Stomach (tissue), 4 donors: ENCODE measurements around the gene TGFBR2.

Source experiments
- POLR2AphosphoS5 ChIP-seq, 3 donors: sonication (generic); formaldehyde crosslinking; IDR thresholded peaks; one replicate each; pipeline ENCODE4 v1.6.1; 2016; ENCODE audit warnings: antibody characterized with exemption in 3 of 3
- TF ChIP-seq, protein P1 (sequence below), 7 experiments: fragments of 450-650 bp in 4 of 7; fragments of 200-600 bp in 3 of 7; sonication (generic) in 3 of 7; IDR thresholded peaks; one replicate each; pipeline ENCODE4 v1.5.1; 2016 to 2019; ENCODE audit warnings: antibody characterized with exemption in 7 of 7, control low read depth in 2 of 7, mild to moderate bottlenecking in 1 of 7

DNA sequence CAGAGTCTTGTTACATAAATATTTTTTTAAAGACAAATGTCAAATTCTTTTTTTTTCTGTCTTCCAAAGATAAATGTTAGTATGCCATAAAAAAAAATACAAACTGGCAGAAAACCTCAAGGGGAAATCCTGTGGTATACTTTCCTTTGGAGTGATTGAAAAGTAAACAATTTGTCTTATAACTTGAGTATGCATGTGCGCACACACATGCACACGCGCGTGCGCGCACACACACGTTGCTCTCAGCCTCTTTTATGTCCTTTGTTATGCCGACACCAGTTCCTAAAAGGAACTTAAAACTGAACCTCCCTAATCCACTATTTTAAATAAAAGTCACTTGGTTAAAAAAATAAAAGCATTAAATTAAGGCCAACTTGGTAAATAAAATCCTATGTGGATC, 58.1 kb downstream of the TGFBR2 start:
- TF ChIP-seq, protein P1, sequence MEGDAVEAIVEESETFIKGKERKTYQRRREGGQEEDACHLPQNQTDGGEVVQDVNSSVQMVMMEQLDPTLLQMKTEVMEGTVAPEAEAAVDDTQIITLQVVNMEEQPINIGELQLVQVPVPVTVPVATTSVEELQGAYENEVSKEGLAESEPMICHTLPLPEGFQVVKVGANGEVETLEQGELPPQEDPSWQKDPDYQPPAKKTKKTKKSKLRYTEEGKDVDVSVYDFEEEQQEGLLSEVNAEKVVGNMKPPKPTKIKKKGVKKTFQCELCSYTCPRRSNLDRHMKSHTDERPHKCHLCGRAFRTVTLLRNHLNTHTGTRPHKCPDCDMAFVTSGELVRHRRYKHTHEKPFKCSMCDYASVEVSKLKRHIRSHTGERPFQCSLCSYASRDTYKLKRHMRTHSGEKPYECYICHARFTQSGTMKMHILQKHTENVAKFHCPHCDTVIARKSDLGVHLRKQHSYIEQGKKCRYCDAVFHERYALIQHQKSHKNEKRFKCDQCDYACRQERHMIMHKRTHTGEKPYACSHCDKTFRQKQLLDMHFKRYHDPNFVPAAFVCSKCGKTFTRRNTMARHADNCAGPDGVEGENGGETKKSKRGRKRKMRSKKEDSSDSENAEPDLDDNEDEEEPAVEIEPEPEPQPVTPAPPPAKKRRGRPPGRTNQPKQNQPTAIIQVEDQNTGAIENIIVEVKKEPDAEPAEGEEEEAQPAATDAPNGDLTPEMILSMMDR (IDR thresholded peaks at IDR 0.05): no peak
- no peak for TF ChIP-seq POLR2AphosphoS5 (IDR thresholded peaks at IDR 0.05)
